GM12801 (cell line): ENCODE results near the gene DENND5B.

Experiments
- CTCF ChIP-seq: IDR thresholded peaks from one replicate; pipeline ENCODE4 v1.5.1; 2011; ENCODE audit warnings: control low read depth; ENCODE audit not compliant: insufficient read length; ENCODE audit errors: extremely low read depth

Gene DENND5B

GRCh38 chr12:31589904-31590641 lies 863 bp downstream of the DENND5B start:
- TF ChIP-seq CTCF = no peak

- no peak for TF ChIP-seq CTCF
Observed at GRCh38 chr12:31589598-31589903, 1.4 kb downstream of the DENND5B start.

GRCh38 chr12:31588976-31589375 lies 2.0 kb downstream of the DENND5B start:
- no peak for TF ChIP-seq CTCF

- no peak for TF ChIP-seq CTCF
Observed at GRCh38 chr12:31586728-31587127, 4.2 kb downstream of the DENND5B start.

GRCh38 chr12:31585895-31586294 lies 5.0 kb downstream of the DENND5B start:
- no peak for TF ChIP-seq CTCF

GRCh38 chr12:31585271-31585670 lies 5.7 kb downstream of the DENND5B start:
- TF ChIP-seq CTCF = no peak

- no peak for TF ChIP-seq CTCF
Observed at GRCh38 chr12:31584782-31585181, 6.2 kb downstream of the DENND5B start.

- no peak for TF ChIP-seq CTCF
Observed at GRCh38 chr12:31583878-31584277, 7.1 kb downstream of the DENND5B start.
